HG03354 (cell line): ENCODE data around the gene HNRNPLL.
"Not testable (repeated sequence)": the region's sequence is repeated elsewhere in the genome, so short reads cannot be mapped to it uniquely, and the experiment has no call there.

Experiments used
- ATAC-seq: cut with Tn5 transposase; IDR thresholded peaks from one replicate; pipeline ENCODE4 v1.9.1; 2021; ENCODE audit warnings: mild to moderate bottlenecking; ENCODE audit not compliant: unreplicated experiment, poor library complexity, severe bottlenecking

The HNRNPLL gene

DNA sequence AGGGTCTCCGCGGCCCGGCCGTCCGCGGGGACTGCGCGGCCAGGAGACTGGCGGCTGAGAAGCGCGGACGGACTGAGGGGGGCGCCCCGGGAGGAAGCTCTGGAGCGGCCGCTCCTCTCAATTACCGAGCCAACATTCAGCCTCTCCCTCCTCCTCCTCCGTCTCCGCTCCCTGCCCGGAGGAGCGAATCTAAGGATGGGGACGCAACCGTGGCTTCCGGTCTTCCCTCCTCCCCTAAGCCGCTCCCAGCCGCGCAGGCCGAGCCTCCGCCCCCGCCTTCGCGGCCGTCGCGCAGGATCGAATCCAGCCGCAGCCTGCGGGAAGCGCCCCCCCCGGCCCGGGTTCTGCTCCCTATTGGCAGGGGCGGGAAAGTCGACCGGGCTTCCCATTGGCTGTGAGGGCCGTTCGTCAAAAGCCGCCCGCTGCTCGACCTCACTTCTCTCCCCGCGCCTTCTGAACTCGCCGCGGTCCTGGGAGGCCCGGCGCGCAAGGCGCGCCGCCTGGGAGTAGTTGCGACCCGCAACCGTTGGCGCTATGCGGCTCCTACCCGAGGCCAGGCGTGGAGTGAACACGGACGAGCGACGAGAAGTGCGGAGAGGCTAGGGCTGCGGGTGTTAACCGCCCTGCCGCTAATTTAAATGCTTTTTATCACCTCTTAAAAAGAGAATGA is at the start of gene HNRNPLL:
TSS of gene HNRNPLL (minus strand) at position 197 of the 670 bp plus-strand sequence. CDS start 302 bp downstream, outside the sequence.
- peak; percentile 66 for ATAC-seq

DNA sequence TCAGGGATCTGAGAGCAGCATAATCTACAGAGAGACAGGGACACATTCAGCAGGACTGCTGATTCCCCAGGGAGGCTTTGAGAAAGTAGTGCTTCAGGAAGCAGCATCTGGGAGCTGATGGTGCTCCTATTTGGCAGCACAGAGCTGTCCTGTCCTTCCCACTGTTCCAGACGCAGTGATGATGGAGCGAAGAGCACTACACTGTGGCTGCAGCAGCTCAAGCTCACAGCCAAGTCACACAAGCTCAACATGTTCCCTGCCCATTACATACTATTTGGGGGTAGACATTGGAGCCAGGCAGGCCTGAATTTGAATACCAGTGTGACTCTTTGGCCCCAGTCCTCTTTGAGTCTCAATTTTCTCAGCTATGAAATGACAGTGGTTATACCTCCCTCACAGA is 48.0 kb upstream of the HNRNPLL start:
- ATAC-seq, result no peak

DNA sequence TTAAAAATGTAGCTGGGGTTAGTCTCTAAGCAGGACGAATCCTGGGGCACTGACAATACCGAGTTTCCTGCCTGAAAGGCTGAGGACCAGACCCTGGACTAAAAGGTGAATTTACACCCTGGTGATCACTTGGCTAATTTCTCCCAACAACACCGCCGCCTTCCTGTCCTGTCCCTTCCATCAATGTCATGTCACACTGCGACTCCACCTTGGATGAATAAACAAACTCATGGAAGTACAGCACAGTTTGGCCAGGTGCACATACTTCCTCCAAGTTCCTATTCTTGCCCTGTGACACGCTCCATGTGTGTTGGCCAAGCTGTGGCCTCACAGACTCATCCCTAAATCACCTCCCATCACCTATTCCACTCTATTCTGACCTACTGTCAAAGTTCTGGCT is 47.3 kb upstream of the HNRNPLL start:
- no peak for ATAC-seq

DNA sequence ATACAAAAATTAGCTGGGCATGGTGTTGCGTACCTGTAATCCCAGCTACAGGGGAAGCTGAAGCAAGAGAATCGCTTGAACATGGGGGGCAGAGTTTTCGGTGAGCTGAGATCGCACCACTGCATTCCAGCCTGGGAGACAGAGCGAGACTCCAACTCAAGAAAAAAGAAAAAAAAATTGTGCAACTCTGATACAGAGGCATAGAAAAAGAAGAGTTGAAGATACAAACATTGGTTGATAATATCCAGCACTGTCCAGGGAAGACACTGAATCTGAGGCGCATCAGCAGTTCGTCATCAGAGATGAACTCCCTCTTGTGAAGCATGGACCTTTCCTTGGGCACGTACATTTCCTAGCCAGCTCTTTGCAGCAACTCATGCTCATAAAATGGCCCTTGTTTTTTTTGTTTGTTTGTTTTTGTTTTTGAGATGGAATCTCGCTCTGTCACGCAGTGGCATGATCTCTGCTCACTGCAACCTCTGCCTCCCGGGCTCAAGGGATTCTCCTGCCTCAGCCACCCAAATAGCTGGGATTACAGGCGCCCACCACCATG is 46.5 kb upstream of the HNRNPLL start:
- ATAC-seq, result no peak

DNA sequence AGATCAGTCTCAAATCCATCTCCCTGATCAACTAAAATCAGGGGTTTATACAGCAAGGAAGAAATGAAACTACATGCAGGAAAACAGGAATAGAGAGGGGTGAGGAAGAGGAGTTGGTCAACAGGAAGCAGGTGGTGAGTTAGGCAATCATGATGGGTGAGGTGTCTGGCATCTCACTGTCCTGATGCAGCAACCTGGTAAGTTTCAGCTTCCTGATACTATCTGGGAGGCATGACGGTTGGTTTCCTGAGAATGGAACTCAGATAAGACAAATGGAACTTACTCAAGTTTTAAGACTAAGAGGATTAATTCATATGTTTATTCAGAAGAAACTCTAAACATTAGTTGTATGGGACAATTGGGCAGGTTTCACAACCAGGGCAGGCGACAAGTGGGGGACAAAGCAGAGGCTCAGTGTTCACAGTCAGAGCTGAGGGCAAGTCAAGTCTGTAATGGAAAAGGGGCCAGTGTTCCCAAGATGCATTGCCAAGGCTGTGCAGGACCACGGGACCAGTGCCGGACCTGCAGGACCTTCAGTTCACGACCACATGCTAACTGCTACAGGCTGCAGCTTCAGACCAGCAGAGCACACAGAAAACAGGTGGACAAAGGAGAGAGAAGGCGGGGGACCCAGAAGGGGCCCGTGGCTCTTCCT is 45.5 kb upstream of the HNRNPLL start:
- ATAC-seq, result no peak

DNA sequence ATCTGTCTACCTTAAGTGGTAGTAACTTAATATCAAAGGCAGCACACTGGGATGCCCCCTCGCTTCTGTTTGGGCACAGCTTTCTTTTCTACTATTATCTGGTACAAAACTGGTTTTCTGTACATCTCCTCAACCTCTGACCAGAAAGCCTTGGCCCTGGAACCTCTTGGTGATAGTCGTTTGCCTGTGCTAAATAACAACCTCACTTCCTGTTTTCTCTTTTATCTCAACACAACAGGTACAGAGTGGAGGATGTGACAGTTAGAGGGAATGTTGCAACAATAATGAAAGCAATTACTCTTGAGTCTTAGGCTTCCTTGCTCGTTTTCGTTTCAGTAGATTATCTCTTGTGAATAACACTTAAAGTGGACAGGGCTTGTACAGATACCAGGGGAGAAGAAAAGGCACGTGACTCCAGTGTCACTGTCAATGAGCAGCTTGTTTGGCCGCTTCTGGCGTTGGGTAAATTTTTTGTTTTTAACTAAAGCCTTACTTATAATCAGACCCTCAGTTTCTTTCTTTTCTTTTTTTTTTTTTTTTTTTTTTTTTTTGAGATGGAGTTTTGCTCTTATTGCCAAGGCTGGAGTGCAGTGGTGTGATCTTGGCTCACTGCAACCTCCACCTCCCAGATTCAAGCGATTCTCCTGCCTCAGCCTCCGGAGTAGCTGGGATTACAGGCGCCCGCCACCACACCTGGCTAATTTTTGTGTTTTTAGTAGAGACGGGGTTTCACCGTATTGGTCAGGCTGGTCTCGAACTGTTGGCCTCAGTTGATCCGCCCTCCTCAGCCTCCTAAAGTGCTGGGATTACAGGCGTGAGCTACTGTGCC is 41.2 kb upstream of the HNRNPLL start:
- not testable (repeated sequence) for ATAC-seq

DNA sequence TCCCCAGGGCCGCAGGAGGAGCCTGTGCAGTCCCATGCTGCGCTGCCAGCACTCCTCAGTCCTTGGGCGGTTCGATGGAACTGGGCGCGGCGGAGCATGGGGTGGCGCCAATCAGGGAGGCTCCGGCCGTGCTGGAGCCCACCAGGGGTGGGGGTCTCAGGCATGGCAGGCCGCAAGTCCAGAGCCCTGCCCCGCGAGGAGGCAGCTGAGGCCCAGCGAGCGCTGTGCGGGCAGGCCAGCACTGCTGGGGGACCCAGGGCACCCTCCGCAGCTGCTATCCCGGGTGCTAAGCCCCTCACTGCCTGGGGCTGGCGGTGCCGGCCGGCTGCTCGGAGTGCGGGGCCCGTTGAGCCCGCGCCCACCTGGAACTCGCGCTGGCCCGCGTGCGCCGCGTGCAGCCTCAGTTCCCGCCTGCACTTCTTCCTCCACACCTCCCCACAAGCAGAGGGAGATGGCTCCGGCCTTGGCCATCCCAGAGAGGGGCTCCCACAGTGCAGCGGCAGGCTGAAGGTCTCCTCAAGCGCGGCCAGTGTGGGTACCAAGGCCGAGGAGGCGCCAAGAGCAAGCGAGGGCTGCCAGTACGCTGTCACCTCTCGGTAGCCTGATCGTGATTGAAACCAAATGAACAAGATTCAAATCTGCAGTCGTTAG is 40.4 kb upstream of the HNRNPLL start:
- no peak for ATAC-seq

DNA sequence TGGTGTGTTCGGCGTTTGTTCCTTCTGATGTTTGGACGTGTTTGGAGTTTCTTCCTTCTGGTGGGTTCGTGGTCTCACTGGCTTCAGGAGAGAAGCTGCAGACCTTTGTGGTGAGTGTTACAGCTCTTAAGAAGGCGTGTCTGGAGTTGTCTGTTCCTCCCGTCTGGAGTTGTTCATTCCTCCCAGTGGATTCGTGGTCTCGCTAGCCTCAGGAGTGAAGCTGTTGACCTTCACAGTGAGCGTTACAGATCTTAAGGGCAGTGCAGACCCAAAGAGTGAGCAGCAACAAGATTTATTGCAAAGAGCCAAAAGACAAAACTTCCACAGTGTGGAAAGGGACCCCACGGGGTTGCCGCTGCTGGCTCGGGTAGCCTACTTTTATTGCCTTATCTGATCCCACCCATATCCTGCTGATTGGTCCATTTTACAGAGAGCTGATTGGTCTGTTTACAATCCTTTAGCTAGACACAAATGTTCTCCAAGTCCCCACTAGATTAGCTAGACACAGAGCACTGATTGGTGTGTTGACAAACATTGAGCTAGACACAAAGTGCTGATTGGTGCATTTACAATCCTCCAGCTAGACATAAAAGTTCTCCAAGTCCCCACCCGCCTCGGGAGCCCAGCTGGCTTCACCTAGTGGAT is 39.8 kb upstream of the HNRNPLL start:
- ATAC-seq, result not testable (repeated sequence)

DNA sequence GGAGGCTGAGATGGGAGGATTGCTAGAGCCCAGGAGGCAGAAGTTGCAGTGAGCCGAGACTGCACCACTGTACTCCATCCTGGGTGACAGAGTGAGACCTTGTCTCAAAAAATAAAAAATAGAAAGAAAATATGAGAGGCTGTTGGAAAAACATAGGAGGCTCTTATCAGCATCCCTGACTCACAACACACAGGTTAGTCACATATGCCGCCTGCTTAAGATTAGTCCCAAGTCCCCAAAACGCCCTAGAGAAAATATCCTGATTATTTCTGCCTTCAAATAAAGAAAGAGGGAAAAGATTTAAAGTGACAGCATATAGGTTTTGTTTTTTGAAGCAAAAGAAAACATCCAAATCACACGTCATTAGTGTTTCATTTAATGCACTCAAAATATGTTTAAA is 33.3 kb upstream of the HNRNPLL start:
- no peak for ATAC-seq

DNA sequence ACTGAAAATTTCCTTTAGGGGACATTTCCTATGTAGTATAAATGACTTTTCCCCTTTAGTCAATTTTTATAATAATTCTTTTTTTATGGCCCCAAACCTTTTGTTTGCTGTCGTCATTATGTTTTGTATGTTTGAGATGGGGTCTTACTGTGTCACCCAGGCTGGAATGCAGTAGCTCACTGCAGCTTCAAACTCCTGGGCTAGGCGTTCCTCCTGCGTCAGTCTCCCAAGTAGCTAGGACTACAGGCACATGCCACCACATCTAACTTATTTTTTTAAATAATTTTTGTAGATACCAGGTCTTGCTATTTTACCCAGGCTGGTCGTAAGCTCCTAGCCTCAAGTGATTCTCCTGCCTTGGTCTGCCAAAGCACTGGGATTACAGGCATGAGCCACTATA is 32.4 kb upstream of the HNRNPLL start:
- ATAC-seq, result no peak

DNA sequence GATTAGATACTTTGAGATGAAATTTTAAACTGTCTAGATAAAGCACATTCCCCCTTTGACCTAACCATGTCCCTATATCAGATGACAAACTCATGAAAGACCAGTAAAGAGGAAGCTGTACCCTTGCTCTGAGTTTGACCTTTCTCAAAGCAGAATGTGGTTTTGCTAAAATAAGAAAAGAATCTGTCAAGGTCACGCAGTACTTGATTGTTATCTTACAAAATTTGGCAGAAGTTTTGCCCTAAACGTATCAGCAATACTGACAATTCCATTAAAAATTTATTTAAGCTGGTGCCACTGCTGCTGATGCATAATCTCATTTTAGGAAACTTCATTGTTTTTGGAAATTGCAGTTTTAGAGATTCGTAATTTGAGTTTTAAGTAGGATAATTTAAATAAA is 32.0 kb upstream of the HNRNPLL start:
- peak; percentile 89 for ATAC-seq

DNA sequence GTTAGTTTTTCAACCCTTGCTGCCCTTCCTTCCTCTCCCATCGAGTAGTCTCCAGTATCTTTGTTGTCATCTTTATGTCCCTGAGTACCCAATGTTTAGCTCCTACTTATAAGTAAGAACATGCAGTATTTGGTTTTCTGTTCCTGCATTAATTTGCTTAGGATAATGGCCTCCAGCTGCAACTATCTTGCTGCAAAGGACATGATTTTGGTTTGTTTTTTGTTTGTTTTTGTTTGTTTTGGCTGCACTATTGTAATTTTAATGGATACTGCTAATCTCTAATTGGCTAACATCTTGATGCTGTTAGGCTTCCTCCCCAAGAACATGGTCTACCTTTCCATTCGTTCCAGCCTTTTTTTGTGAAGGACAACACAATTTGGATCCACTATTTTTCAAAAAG is 31.2 kb upstream of the HNRNPLL start:
- ATAC-seq, result no peak

DNA sequence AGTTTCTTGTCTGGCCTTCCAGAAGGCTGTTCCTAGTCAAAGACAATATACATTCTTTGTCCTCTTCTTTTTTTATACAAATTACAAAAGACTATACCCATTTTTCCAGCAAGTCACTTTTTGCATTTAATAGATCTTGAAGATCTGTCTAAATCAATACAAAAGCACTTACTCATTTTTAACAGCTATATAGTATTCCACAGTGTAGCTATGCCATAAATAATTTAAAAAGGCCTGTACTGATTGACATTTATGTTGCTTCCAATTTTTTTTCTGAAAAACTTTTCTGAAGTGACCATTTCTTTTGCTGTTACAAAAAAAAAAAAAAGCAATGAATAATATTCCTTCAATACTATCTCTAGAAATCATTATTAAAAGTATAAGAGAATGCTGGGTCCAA is 30.3 kb upstream of the HNRNPLL start:
- no peak for ATAC-seq

DNA sequence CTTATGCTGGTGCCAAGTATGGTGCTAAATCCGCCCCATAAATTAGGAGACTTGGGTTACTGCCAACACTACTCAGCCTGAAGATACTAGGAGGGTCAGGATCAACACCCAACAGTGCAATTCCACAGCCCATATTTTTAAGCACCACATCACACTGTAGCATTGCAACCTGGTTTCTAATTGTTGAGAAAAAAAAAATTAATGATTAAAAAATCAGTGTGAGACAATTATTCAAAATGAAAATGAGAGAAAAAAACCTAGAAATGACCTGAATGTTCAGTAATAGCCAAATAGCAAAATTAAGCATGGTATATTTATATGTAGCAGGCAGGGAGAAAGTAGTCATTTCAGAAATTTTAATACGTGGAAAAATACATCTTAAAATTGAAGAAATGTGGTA is 29.2 kb upstream of the HNRNPLL start:
- ATAC-seq, result peak; percentile 45

DNA sequence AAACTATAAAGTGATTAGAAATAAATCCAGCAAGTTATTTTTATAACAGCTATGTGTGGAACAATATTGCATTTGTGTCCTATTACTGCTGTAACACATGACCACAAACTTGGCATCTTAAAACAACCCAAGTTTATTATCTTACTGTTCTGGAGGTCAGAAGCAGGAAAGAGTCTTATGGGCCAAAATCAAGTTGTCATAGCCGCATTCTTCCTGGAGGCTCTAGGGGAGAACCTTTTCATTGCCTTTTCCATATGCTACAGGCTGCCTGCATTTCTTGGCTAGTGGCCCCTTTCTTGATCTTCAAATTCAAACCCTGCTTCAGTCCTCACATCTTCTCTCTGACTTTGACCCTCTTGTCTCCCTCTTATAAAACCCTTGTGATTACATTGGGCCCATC is 27.0 kb upstream of the HNRNPLL start:
- ATAC-seq, result no peak

DNA sequence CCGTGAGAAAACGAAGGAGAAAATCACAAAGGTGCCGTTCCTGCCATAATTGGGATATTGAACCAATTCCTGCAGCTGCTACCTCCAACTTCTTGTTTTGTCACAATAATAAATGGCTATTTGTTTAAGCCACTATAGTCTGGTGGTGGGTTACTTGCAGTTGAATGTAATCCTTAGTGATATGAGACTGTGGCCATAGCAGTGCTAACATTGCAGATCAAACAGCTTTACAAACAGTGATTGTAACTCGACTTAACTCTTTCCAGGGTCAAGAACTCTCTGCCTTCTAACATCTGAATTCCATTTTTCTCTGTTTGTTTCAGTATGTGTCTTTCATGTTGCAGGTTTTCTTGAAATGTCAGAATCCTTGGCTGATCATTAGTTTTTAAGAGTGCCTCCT is 24.7 kb upstream of the HNRNPLL start:
- no peak for ATAC-seq

DNA sequence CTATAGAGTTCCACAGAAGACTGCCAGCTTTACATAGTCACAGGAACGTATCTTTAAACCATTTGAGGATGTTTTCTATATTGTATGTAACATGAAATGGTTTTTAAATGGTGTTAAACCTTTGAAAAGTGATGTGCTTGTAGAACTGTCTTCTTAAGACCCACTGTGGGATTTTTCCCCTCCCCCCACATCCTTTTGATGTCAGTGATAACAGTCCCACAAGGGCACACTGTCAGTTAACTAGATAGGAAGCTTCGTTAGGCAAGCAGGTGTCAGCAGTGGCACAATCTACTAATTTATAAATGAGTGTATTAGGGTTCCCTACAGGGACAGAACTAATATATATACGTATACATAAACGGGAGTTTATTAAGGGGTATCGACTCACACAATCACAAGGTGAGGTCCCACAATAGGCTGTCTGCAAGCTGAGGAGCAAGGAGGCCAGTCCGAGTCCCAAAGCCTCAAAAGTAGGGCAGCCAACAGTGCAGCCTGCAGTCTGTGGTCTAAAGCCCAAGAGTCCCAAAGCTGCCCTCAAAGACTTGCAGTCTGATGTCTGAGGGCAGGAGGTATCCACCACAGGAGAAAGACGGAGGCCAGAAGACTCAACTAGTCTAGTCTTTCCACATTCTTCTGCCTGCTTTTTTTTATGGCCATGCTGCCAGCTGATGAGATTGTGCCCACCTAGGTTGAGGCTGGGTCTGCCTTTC is 23.8 kb upstream of the HNRNPLL start:
- ATAC-seq, result no peak

DNA sequence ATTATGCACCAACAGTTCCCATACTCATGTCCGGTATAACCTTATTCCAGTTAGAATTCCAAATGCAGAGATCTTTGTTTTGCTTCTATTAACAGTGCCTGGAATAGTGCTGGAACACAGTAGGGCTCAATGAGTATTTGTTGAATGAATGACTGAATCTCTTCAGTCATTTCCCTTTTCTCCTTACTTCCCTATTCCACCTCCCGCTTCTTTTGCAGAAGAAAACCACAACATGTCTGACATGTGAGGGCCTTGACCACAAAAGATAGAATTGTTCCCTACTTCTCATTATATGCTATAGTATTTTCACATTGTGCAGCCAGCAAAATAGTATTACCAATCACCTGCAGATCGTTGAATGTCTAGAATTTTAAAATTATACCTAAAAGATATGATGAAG is 19.5 kb upstream of the HNRNPLL start:
- ATAC-seq, result no peak

DNA sequence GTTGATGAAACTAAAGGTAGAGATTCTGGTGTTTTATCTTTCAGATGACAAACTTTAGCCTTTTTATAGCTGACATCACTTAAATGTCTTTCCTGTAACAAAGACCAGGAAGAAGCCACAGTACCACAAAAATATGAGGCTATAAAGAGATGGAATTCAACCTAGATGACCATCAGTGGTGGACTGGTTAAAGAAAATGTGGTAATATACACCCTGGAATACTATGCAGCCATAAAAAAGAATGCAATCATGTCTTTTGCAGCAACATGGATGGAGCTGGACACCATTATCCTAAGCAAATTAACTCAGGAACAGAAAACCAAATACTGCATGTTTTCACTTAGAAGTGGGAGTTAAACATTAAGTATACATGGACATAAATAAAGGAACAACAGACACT is 18.3 kb upstream of the HNRNPLL start:
- ATAC-seq, result no peak
